GM12878 (cell line): ENCODE results near the gene APOBEC3H. TPM values are rescaled to one million over a fixed set of nuclear protein-coding genes. Genes with fewer than 3 reads are reported as not detected.

ENCODE experiments used
- ATAC-seq: fragments of 200-7000 bp; cut with Tn5 transposase; 3 replicates; pipeline ENCODE4 v1.9.1; 2020; ENCODE audit warnings: mild to moderate bottlenecking, moderate library complexity
- Bru-seq: library from RNA; stranded (reverse); fragments of 400-500 nt; gene quantifications from one replicate; lab custom pipeline; 2021; lab: Mats Ljungman, UMichigan
- BruChase-seq, 2 experiments: library from RNA; stranded (reverse); fragments of 400-500 nt; gene quantifications; one replicate each; lab custom pipeline; 2021; lab: Mats Ljungman, UMichigan
- BruUV-seq: library from RNA; stranded (reverse); fragments of 400-500 nt; replicated peaks from 2 replicates; lab custom pipeline; 2021; lab: Mats Ljungman, UMichigan
- CTCF ChIA-PET: fragments of 300-600 bp; sonication (Branson Sonifier 250); formaldehyde crosslinking; extraction: SDS; loops from one replicate; lab custom pipeline; 2021; ENCODE audit warnings: inconsistent platforms; lab: Yijun Ruan, JAX
- POLR2A ChIA-PET: fragments of 350-600 bp; formaldehyde crosslinking; extraction: SDS; loops from one replicate; lab custom pipeline; 2021; ENCODE audit warnings: inconsistent platforms; lab: Charles Lee
- RAD21 ChIA-PET: fragments of 300-600 bp; sonication (Branson Sonifier 250); formaldehyde crosslinking; loops from one replicate; lab custom pipeline; 2023; ENCODE audit warnings: antibody characterized with exemption; ENCODE audit not compliant: unreplicated experiment; lab: Charles Lee
- SMC1A ChIA-PET: fragments of 300-600 bp; sonication (Branson Sonifier 250); formaldehyde crosslinking; loops from one replicate; lab custom pipeline; 2023; ENCODE audit not compliant: unreplicated experiment, uncharacterized antibody; lab: Charles Lee
- DNase-seq: peaks from one replicate; pipeline ENCODE4 v3.0.0-alpha.2; 2011; ENCODE audit warnings: low read depth, low spot score
- FAIRE-seq: peaks from 3 replicates; lab custom pipeline; 2011; peaks lifted over from hg19 to GRCh38; lab: Jason Lieb, UNC
- H2AFZ ChIP-seq: 2 replicates; pipeline ENCODE4 v1.6.0; 2011; ENCODE audit warnings: low read depth, low read length, control low read depth; ENCODE audit not compliant: control insufficient read depth
- H3K27ac ChIP-seq: 2 replicates; pipeline ENCODE4 v1.5.1; 2011; ENCODE audit warnings: control low read depth; ENCODE audit not compliant: control insufficient read depth, insufficient read depth
- H3K27me3 ChIP-seq, 2 experiments: replicated peaks in 1 of 2; 2 replicates each; pipeline versions ENCODE4 v1.6.0 to v1.6.1; 2011; ENCODE audit warnings: low read length in 1 of 2; ENCODE audit not compliant: control insufficient read depth in 2 of 2, insufficient read depth in 2 of 2
- H3K36me3 ChIP-seq, 2 experiments: 2 replicates each; pipeline ENCODE4 v1.5.1; 2011; ENCODE audit warnings: low read length in 1 of 2; ENCODE audit not compliant: control insufficient read depth in 2 of 2, insufficient read depth in 2 of 2
- H3K4me1 ChIP-seq: 2 replicates; pipeline ENCODE4 v1.6.1; 2011; ENCODE audit warnings: mild to moderate bottlenecking, low read length, moderate library complexity, mixed read lengths; ENCODE audit not compliant: control insufficient read depth, insufficient read depth
- H3K4me2 ChIP-seq: 2 replicates; pipeline ENCODE4 v1.6.0; 2011; ENCODE audit warnings: control low read depth; ENCODE audit not compliant: control insufficient read depth, insufficient read depth
- H3K4me3 ChIP-seq: fragments of 200-600 bp; sonication (generic); 2 replicates; pipeline ENCODE4 v1.5.1; 2016
- H3K79me2 ChIP-seq: 2 replicates; pipeline ENCODE4 v1.6.0; 2011; ENCODE audit warnings: low read length; ENCODE audit not compliant: control insufficient read depth, insufficient read depth
- H3K9ac ChIP-seq: 2 replicates; pipeline ENCODE4 v1.8.0; 2011; ENCODE audit warnings: low read length, control low read depth, mixed read lengths; ENCODE audit not compliant: control insufficient read depth, insufficient read depth
- H3K9me3 ChIP-seq: replicated peaks from 3 replicates; pipeline ENCODE4 v1.5.1; 2011; ENCODE audit warnings: mild to moderate bottlenecking, low read length; ENCODE audit not compliant: control insufficient read depth, insufficient read depth
- H4K20me1 ChIP-seq: 2 replicates; pipeline ENCODE4 v1.6.0; 2011; ENCODE audit not compliant: control insufficient read depth, insufficient read depth
- ATF7 ChIP-seq: fragments of 450-650 bp; IDR thresholded peaks from 2 replicates; pipeline ENCODE4 v1.6.1; 2016; ENCODE audit warnings: low read depth, mild to moderate bottlenecking
- CBX3 ChIP-seq: fragments of 200-600 bp; sonication (generic); IDR thresholded peaks from 2 replicates; pipeline ENCODE4 v1.6.1; 2016; ENCODE audit warnings: low read depth, borderline replicate concordance
- IKZF2 ChIP-seq, 2 experiments: fragments of 450-650 bp; IDR thresholded peaks; 2 replicates each; pipeline ENCODE4 v1.6.1; 2017; ENCODE audit warnings: mild to moderate bottlenecking in 2 of 2, moderate library complexity in 2 of 2
- NBN ChIP-seq: fragments of 450-650 bp; IDR thresholded peaks from 2 replicates; pipeline ENCODE4 v1.6.1; 2016
- NFIC ChIP-seq: IDR thresholded peaks from 2 replicates; pipeline ENCODE4 v1.6.1; 2012; ENCODE audit warnings: low read depth, mild to moderate bottlenecking, inconsistent platforms, low read length, moderate library complexity
- NFYA ChIP-seq: IDR thresholded peaks from 2 replicates; pipeline ENCODE4 v1.6.1; 2011; ENCODE audit warnings: low read depth, mild to moderate bottlenecking, low read length, improper control_type of control experiment, borderline replicate concordance
- NR2F1 ChIP-seq: fragments of 450-650 bp; conservative IDR thresholded peaks from 2 replicates; pipeline ENCODE4 v1.6.1; 2017; ENCODE audit warnings: mild to moderate bottlenecking
- POLR2A ChIP-seq: IDR thresholded peaks from 2 replicates; pipeline ENCODE4 v1.6.1; 2011; ENCODE audit warnings: low read depth, mild to moderate bottlenecking, low read length
- TAF1 ChIP-seq: IDR thresholded peaks from 2 replicates; pipeline ENCODE4 v1.6.1; 2011; ENCODE audit warnings: mild to moderate bottlenecking, low read depth, low read length, borderline replicate concordance
- TCF3 ChIP-seq: IDR thresholded peaks from 2 replicates; pipeline ENCODE4 v1.6.1; 2012; ENCODE audit warnings: low read depth, mild to moderate bottlenecking, low read length, borderline replicate concordance; ENCODE audit not compliant: insufficient read depth
- ZBED1 ChIP-seq: IDR thresholded peaks from 2 replicates; pipeline ENCODE4 v1.6.1; 2016; ENCODE audit warnings: borderline replicate concordance
- WGBS: methylation state at CpG from one replicate; pipeline ENCODE4 v1.1.6; 2016; ENCODE audit warnings: low lambda C conversion rate; ENCODE audit not compliant: insufficient replicate concordance, insufficient coverage; ENCODE audit errors: missing lambda C conversion rate; 5-methylcytosine and 5-hydroxymethylcytosine counted together
- in situ Hi-C: fragments of 300-500 bp; cut with MboI; formaldehyde crosslinking; loops from 9 replicates; pipeline ENCODE4 v1.14.3; 2018; ENCODE audit warnings: mixed read lengths
- intact Hi-C: fragments of 100-400 bp; cut with micrococcal nuclease; formaldehyde crosslinking; loops from one replicate; pipeline ENCODE4 v1.14.2; 2022; ENCODE audit not compliant: unreplicated experiment
- long read RNA-seq, 2 experiments: library from polyadenylated mRNA; unstranded; transcript quantifications; one replicate each; pipeline ENCODE4 v2.0.0, GENCODE V29; 2019 to 2020
- polyA minus RNA-seq, 3 experiments: library from RNA; depleted of rRNA, polyadenylated mRNA; stranded (reverse); fragments of >200 nt; gene quantifications; 2 replicates each; pipeline ENCODE4 v1.2.3, GENCODE V29; 2011
- polyA plus RNA-seq, 11 experiments: library from polyadenylated mRNA; depleted of rRNA in 4 of 11; unstranded in 6 of 11; stranded (reverse) in 5 of 11; fragments of >200 nt; fragmentation: Nextera tagmentation in 4 of 11; fragmentation: Illumina TruSeq in 1 of 11; extraction: Ambion mirVana in 4 of 11; extraction: Trizol in 1 of 11; gene quantifications; 1 replicate in 1 of 11; 2 replicates in 10 of 11; pipeline versions ENCODE4 v1.2.1 to v1.2.3, GENCODE V29; 2011 to 2016; ENCODE audit warnings: inconsistent platforms in 2 of 11, missing spikeins in 2 of 11, low read depth in 1 of 11
- total RNA-seq, 4 experiments: library from RNA; depleted of rRNA in 3 of 4; stranded (reverse); fragments of >200 nt in 3 of 4; fragmentation: Illumina TruSeq in 1 of 4; extraction: Trizol in 1 of 4; gene quantifications; 2 replicates each; pipeline versions ENCODE4 v1.2.1 to v1.2.3, GENCODE V29; 2013 to 2021
- TF ChIP-seq, protein P1 (sequence below): fragments of 450-650 bp; IDR thresholded peaks from 2 replicates; pipeline ENCODE4 v1.6.1; 2018; ENCODE audit warnings: mild to moderate bottlenecking, low read depth, moderate library complexity; ENCODE audit not compliant: partially characterized antibody
- TF ChIP-seq, protein P2 (sequence below): fragments of 450-650 bp; IDR thresholded peaks from 2 replicates; pipeline ENCODE4 v1.6.1; 2017; ENCODE audit warnings: low read depth, mild to moderate bottlenecking, moderate library complexity

Gene APOBEC3H
- 8.9 and 9.1 TPM in 2 replicates for total RNA-seq (2013; cell fraction: nucleolus; rRNA removed)
- total RNA-seq (2014; rRNA removed), result 10.9 and 12.6 TPM in 2 replicates
- total RNA-seq (2014; rRNA removed; fragmentation: Illumina TruSeq; extraction: Trizol), result 10.0 and 11.2 TPM in 2 replicates
- 7.5 and 9.4 TPM in 2 replicates for total RNA-seq (2021)
- polyA plus RNA-seq (2011; ENCODE audit: low read depth), result 15.9 TPM
- polyA plus RNA-seq (2011; rRNA removed), result 8.6 and 11.3 TPM in 2 replicates
- polyA plus RNA-seq (2011; cell fraction: cytosol; rRNA removed), result 12.7 and 13.6 TPM in 2 replicates
- 12.1 and 14.9 TPM in 2 replicates for polyA plus RNA-seq (2011; cell fraction: nucleus; rRNA removed)
- 13.0 and 14.2 TPM in 2 replicates for polyA plus RNA-seq (2012)
- 16.0 and 18.0 TPM in 2 replicates for polyA plus RNA-seq (2014; fragmentation: Illumina TruSeq; extraction: Trizol)
- polyA plus RNA-seq (2014; fragmentation: Nextera tagmentation; extraction: Ambion mirVana), result 10 to 100 TPM; 20.3 to 23.0 TPM
- polyA plus RNA-seq (2014; rRNA removed), result 16.5 and 18.4 TPM in 2 replicates
- 10 to 100 TPM; 14.6 to 15.0 TPM for polyA plus RNA-seq (2016; fragmentation: Nextera tagmentation; extraction: Ambion mirVana)
- 11.8 and 23.2 TPM in 2 replicates for polyA minus RNA-seq (2011; rRNA and poly(A)+ RNA removed)
- polyA minus RNA-seq (2011; cell fraction: cytosol; rRNA and poly(A)+ RNA removed), result 4.5 and 5.5 TPM in 2 replicates
- 18.3 and 20.2 TPM in 2 replicates for polyA minus RNA-seq (2011; cell fraction: nucleus; rRNA and poly(A)+ RNA removed)
- Bru-seq, nascent RNA, result percentile 53 among the genes with signal in this experiment
- percentile 49 among the genes with signal in this experiment for BruChase-seq, experiment 1, labeled RNA remaining after a 6-hour chase
- BruChase-seq, experiment 2, labeled RNA remaining after a 2-hour chase, result percentile 49 among the genes with signal in this experiment
- long read RNA-seq, experiment 1, partial matches to known transcripts, result 0 of 6 reads
- long read RNA-seq, experiment 1, other reads (novel, unspliced or antisense), result 1 of 6 reads
- long read RNA-seq, experiment 2, transcript APOBEC3H-202 (6 exons, 1,023 nt), result minor isoform, 7 of 33 reads
- long read RNA-seq, experiment 2, transcript APOBEC3H-201 (5 exons, 1,046 nt), result major isoform, 11 of 33 reads
- long read RNA-seq, experiment 2, transcript APOBEC3H-204 (5 exons, 988 nt), result minor isoform, 8 of 33 reads
- long read RNA-seq, experiment 2, partial matches to known transcripts, result 0 of 33 reads
- long read RNA-seq, experiment 2, other reads (novel, unspliced or antisense), result 7 of 33 reads

DNA sequence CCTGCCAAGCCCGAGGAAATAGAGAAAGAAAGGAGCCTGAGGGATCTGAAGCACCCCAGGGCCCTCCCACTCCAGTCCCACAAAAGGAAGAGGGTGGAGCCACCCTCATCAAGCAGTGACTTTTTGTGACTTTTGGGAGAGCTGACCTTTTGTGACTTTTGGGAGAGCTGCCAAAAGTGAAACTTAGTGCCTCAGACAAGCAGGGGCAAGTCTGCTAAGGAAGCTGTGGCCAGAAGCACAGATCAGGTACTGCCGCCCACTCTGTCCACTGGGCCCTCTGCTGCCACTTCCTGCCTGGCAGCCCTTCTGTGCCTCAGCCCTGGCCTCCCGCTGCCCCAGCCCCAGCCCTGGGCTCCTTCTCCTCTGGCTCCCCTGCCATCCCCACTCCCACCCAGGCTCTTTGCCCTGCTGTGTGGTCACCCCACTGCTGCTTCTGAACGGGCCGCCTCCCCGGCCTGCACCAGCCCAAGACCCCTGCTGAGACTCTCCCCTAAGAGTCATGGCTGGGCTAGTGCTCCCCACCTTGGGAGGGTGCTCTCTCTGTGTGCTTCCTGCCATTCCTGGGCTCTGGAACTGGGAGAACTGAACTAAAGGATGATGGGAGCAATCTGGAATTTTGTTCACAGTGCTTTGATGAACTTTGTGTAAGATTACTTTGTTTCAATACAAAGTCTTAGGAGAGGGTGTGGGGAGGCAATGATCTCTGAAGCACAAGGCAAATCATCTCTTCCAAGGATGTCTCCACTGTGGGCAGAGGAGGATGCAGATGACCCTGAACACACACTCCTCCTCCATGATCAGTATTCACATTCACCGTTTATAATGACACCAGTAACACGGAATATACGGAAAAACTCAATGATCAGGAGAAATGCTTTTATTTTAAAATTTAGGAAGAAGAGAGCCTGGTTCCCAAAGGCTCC lies at the start of gene APOBEC3H:
Gene APOBEC3H (plus strand): TSS at position 147 of the 923 bp plus-strand sequence. CDS start 3,035 bp downstream, outside the sequence.
- 24% methylated on average over 9 of the region's 9 CpGs for WGBS
- ChIA-PET SMC1A (interaction anchor here (0.9 to 6.6 kb wide), 13 partner anchors 7 to 228 kb away, joined by 3 to 126 read pairs (median 7); partner anchors contain the start of gene APOBEC3G), RAD21 (interaction anchor here (0.7 to 5.7 kb wide), 11 partner anchors 14 to 94 kb away, joined by 3 to 85 read pairs (median 16); partner anchors contain the start of genes APOBEC3G and CBX7), POLR2A (interaction anchor here (1.1 to 6.1 kb wide), 11 partner anchors 12 to 84 kb away, joined by 3 to 76 read pairs (median 9); partner anchors contain the start of gene APOBEC3C), CTCF (interaction anchor here (1.2 to 4.5 kb wide), 8 partner anchors 13 to 84 kb away, joined by 4 to 39 read pairs (median 10); partner anchors contain the start of gene APOBEC3C)
- in situ Hi-C loops (no loop called here), intact Hi-C loops (loop anchor here (2.0 kb wide), 2 partner anchors 17 to 31 kb away; no protein-coding TSS in a partner anchor)
- H3K4me2 ChIP-seq, result peak within 1 kb of the TSS; percentile 95
- no peak for FAIRE-seq
- H3K4me3 ChIP-seq, result peak within 1 kb of the TSS; percentile 60
- TSS peak; percentile 83 for BruUV-seq
- peak; percentile 48 for ATAC-seq
- peaks cover 60% of the 10 kb centered on the region for H3K4me1 ChIP-seq
- H3K27me3 ChIP-seq, result no peaks in the 10 kb centered on the region
- peaks cover 4% of the 10 kb centered on the region for H3K79me2 ChIP-seq
- H4K20me1 ChIP-seq, result no peaks in the 10 kb centered on the region
- H2AFZ ChIP-seq, result peak within 1 kb of the TSS; percentile 68
- H3K9ac ChIP-seq, result peak within 1 kb of the TSS; percentile 83
- H3K9me3 ChIP-seq, result no peaks in the 10 kb centered on the region
- no peaks in the 10 kb centered on the region for H3K36me3 ChIP-seq
- H3K27ac ChIP-seq, result peak within 1 kb of the TSS; percentile 98
- no peak for DNase-seq
- TF ChIP-seq NFYA (no peak), ATF7 (no peak), TCF3 (no peak), NFIC (0 out of 2 replicates have a peak, but pooled peaks have one; percentile 37), NR2F1 (peak; percentile 93), POLR2A (peak; percentile 52; the same call in 1 of the 2 replicates), CBX3 (no peak), NBN (0 out of 2 replicates have a peak, but pooled peaks have one; percentile 33), IKZF2 (IDR thresholded peaks at IDR 0.05) (peak; percentile 76 to 81), ZBED1 (peak; percentile 61; the same call in 1 of the 2 replicates), TAF1 (peak; percentile 38; the same call in 1 of the 2 replicates)
- TF ChIP-seq, protein P1, sequence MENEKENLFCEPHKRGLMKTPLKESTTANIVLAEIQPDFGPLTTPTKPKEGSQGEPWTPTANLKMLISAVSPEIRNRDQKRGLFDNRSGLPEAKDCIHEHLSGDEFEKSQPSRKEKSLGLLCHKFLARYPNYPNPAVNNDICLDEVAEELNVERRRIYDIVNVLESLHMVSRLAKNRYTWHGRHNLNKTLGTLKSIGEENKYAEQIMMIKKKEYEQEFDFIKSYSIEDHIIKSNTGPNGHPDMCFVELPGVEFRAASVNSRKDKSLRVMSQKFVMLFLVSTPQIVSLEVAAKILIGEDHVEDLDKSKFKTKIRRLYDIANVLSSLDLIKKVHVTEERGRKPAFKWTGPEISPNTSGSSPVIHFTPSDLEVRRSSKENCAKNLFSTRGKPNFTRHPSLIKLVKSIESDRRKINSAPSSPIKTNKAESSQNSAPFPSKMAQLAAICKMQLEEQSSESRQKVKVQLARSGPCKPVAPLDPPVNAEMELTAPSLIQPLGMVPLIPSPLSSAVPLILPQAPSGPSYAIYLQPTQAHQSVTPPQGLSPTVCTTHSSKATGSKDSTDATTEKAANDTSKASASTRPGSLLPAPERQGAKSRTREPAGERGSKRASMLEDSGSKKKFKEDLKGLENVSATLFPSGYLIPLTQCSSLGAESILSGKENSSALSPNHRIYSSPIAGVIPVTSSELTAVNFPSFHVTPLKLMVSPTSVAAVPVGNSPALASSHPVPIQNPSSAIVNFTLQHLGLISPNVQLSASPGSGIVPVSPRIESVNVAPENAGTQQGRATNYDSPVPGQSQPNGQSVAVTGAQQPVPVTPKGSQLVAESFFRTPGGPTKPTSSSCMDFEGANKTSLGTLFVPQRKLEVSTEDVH, result no peak
- TF ChIP-seq, protein P2, sequence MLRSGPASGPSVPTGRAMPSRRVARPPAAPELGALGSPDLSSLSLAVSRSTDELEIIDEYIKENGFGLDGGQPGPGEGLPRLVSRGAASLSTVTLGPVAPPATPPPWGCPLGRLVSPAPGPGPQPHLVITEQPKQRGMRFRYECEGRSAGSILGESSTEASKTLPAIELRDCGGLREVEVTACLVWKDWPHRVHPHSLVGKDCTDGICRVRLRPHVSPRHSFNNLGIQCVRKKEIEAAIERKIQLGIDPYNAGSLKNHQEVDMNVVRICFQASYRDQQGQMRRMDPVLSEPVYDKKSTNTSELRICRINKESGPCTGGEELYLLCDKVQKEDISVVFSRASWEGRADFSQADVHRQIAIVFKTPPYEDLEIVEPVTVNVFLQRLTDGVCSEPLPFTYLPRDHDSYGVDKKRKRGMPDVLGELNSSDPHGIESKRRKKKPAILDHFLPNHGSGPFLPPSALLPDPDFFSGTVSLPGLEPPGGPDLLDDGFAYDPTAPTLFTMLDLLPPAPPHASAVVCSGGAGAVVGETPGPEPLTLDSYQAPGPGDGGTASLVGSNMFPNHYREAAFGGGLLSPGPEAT, result peak; percentile 62; the same call in 1 of the 2 replicates
